ENCODE data around the gene ELL2. TPM values are rescaled to one million over a fixed set of nuclear protein-coding genes. Genes with fewer than 3 reads are reported as not detected.

Gene ELL2
- total RNA-seq, 4 donors from 2014 or later, result 5.8 to 46.8 (median 19.7) TPM

GRCh38 chr5:95993266-95993665 lies 31.6 kb upstream of the ELL2 start:
- no peak for DNase-seq
- Histone ChIP-seq H3K27ac (no peak overlapping the region), H3K9me3 (no peaks in the 10 kb centered on the region), H3K36me3 (no peaks in the 10 kb centered on the region), H3K4me3 (no peak overlapping the region), H3K27me3 (no peaks in the 10 kb centered on the region), H3K4me1 (peaks cover 0 to 6% (median 0%) of the 10 kb centered on the region in 4 donors)
- in situ Hi-C loops (cut with MboI; ENCODE audit: low pct_ligation_motif_present in 1 of 4, low pct_unique_long_range_greater_than_20kb in 1 of 4, low sequenced_read_pairs in 3 of 4) (no loop called here), intact Hi-C loops (cut with DNase I; ENCODE audit: low total_unique reads) (no loop called here)
- no peak for TF ChIP-seq POLR2A (IDR thresholded peaks at IDR 0.05)
- TF ChIP-seq POLR2AphosphoS5 (IDR thresholded peaks at IDR 0.05), result no peak
- TF ChIP-seq CTCF (IDR thresholded peaks at IDR 0.05), result no peak
- no peak for TF ChIP-seq EP300 (IDR thresholded peaks at IDR 0.05; ENCODE audit: low read depth)

GRCh38 chr5:95989283-95990048 lies 27.8 kb upstream of the ELL2 start:
- Histone ChIP-seq H3K36me3 (no peaks in the 10 kb centered on the region), H3K27ac (no peak overlapping the region), H3K4me3 (no peak overlapping the region), H3K27me3 (no peaks in the 10 kb centered on the region), H3K9me3 (no peaks in the 10 kb centered on the region), H3K4me1 (peaks cover 0 to 6% (median 0%) of the 10 kb centered on the region in 4 donors)
- in situ Hi-C loops (cut with MboI; ENCODE audit: low pct_ligation_motif_present in 1 of 4, low pct_unique_long_range_greater_than_20kb in 1 of 4, low sequenced_read_pairs in 3 of 4) (no loop called here), intact Hi-C loops (cut with DNase I; ENCODE audit: low total_unique reads) (no loop called here)
- 58 to 71% methylated on average over 1 of the region's 1 CpG for WGBS, 2 donors (ENCODE audit: low coverage in 1 of 2)
- DNase-seq, result no peak
- TF ChIP-seq POLR2A (IDR thresholded peaks at IDR 0.05), result no peak
- TF ChIP-seq POLR2AphosphoS5 (IDR thresholded peaks at IDR 0.05), result no peak
- no peak for TF ChIP-seq EP300 (IDR thresholded peaks at IDR 0.05; ENCODE audit: low read depth)
- TF ChIP-seq CTCF (IDR thresholded peaks at IDR 0.05), result no peak

- Histone ChIP-seq H3K36me3 (no peaks in the 10 kb centered on the region), H3K27me3 (no peaks in the 10 kb centered on the region), H3K27ac (no peak overlapping the region), H3K9me3 (no peaks in the 10 kb centered on the region), H3K4me3 (no peak overlapping the region), H3K4me1 (peaks cover 0 to 6% (median 0%) of the 10 kb centered on the region in 4 donors)
- in situ Hi-C loops (cut with MboI; ENCODE audit: low pct_ligation_motif_present in 1 of 4, low pct_unique_long_range_greater_than_20kb in 1 of 4, low sequenced_read_pairs in 3 of 4), result no loop called here
- TF ChIP-seq POLR2A (IDR thresholded peaks at IDR 0.05) (no peak), EP300 (IDR thresholded peaks at IDR 0.05; ENCODE audit: low read depth) (no peak), CTCF (IDR thresholded peaks at IDR 0.05) (no peak), POLR2AphosphoS5 (IDR thresholded peaks at IDR 0.05) (no peak)
- 47 to 55% methylated on average over 3 of the region's 3 CpGs for WGBS, 2 donors (ENCODE audit: low coverage in 1 of 2)
- DNase-seq, result no peak
- intact Hi-C loops (cut with DNase I; ENCODE audit: low total_unique reads), result no loop called here
These were observed 27.2 kb upstream of the ELL2 start for GRCh38 chr5:95988877-95989276.

- no peak for DNase-seq
- TF ChIP-seq EP300 (IDR thresholded peaks at IDR 0.05; ENCODE audit: low read depth) (no peak), POLR2A (IDR thresholded peaks at IDR 0.05) (no peak), POLR2AphosphoS5 (IDR thresholded peaks at IDR 0.05) (no peak), CTCF (IDR thresholded peaks at IDR 0.05) (no peak)
- Histone ChIP-seq H3K4me3 (no peak overlapping the region), H3K36me3 (no peaks in the 10 kb centered on the region), H3K27me3 (no peaks in the 10 kb centered on the region), H3K9me3 (no peaks in the 10 kb centered on the region), H3K4me1 (peaks cover 0 to 6% (median 0%) of the 10 kb centered on the region in 4 donors), H3K27ac (no peak overlapping the region)
- intact Hi-C loops (cut with DNase I; ENCODE audit: low total_unique reads) (no loop called here), in situ Hi-C loops (cut with MboI; ENCODE audit: low pct_ligation_motif_present in 1 of 4, low pct_unique_long_range_greater_than_20kb in 1 of 4, low sequenced_read_pairs in 3 of 4) (no loop called here)
- WGBS, 2 donors (ENCODE audit: low coverage in 1 of 2), result 90 to 97% methylated on average over 4 of the region's 4 CpGs
These were observed 26.4 kb upstream of the ELL2 start for GRCh38 chr5:95988094-95988493.
